K562 treated with DMSO at 1 percent for 24 hours (cell line): ENCODE data around the gene RAB38. TPM values are rescaled to one million over a fixed set of nuclear protein-coding genes. Genes with fewer than 3 reads are reported as not detected.

Source experiments
- total RNA-seq: library from RNA; unstranded; fragments of 300-600 nt; gene quantifications from 2 replicates; pipeline ENCODE4 v1.2.3, GENCODE V29; 2022; ENCODE audit warnings: low read depth; ENCODE audit not compliant: insufficient read depth

RAB38 gene
- total RNA-seq = 0.80 and 2.5 TPM in 2 replicates

GRCh38 chr11:88174709-88175568 lies at the start of gene RAB38:
RAB38 (minus strand) TSS chr11:88175443; CDS start chr11:88175384, 59 bp downstream.

Other genes with a start within 250 kb of the RAB38 start
- 136 and 139 TPM in 2 replicates for gene CTSC, start 162.3 kb upstream of the RAB38 start, total RNA-seq